DOHH2 (cell line): ENCODE results near the gene ADCK2.
"Not testable (repeated sequence)": the region's sequence is repeated elsewhere in the genome, so short reads cannot be mapped to it uniquely, and the experiment has no call there.

ENCODE experiments used
- H3F3A ChIP-seq: fragments of 200-600 bp; sonication (generic), shearing (Covaris generic); 2 replicates; pipeline ENCODE4 v1.6.0; 2016; ENCODE audit warnings: antibody characterized with exemption, mild to moderate bottlenecking; ENCODE audit not compliant: control insufficient read depth, insufficient read depth
- H3K27ac ChIP-seq: fragments of 200-600 bp; sonication (generic); 2 replicates; pipeline ENCODE4 v1.5.1; 2014; ENCODE audit warnings: low read depth, mild to moderate bottlenecking, low read length, moderate library complexity
- H3K27me3 ChIP-seq: fragments of 200-600 bp; sonication (generic); 2 replicates; pipeline ENCODE4 v1.6.1; 2014; ENCODE audit warnings: mild to moderate bottlenecking, low read length, mixed read lengths; ENCODE audit not compliant: control insufficient read depth
- H3K36me3 ChIP-seq: fragments of 200-600 bp; sonication (generic); 2 replicates; pipeline ENCODE4 v1.6.1; 2014; ENCODE audit warnings: mild to moderate bottlenecking, low read length, moderate library complexity, mixed read lengths; ENCODE audit not compliant: control insufficient read depth
- H3K4me1 ChIP-seq: fragments of 200-600 bp; sonication (generic); 2 replicates; pipeline ENCODE4 v1.6.1; 2014; ENCODE audit warnings: mild to moderate bottlenecking, low read length, mixed read lengths; ENCODE audit not compliant: control insufficient read depth
- H3K4me2 ChIP-seq: fragments of 200-600 bp; sonication (generic); 2 replicates; pipeline ENCODE4 v1.6.0; 2014; ENCODE audit warnings: mild to moderate bottlenecking, low read length, moderate library complexity
- H3K4me3 ChIP-seq: fragments of 200-600 bp; sonication (generic); 2 replicates; pipeline ENCODE4 v1.5.1; 2014; ENCODE audit warnings: mild to moderate bottlenecking, low read length, mixed read lengths
- H3K79me2 ChIP-seq: fragments of 200-600 bp; sonication (generic); 2 replicates; pipeline ENCODE4 v1.6.1; 2014; ENCODE audit warnings: mild to moderate bottlenecking, low read length, mixed read lengths; ENCODE audit not compliant: control insufficient read depth
- H3K9me2 ChIP-seq: fragments of 200-600 bp; sonication (generic); replicated peaks from 2 replicates; pipeline ENCODE4 v1.6.1; 2014; ENCODE audit warnings: mild to moderate bottlenecking, low read length, mixed read lengths; ENCODE audit not compliant: control insufficient read depth
- H3K9me3 ChIP-seq: fragments of 200-600 bp; sonication (generic); 2 replicates; pipeline ENCODE4 v1.6.1; 2014; ENCODE audit warnings: antibody characterized with exemption, low read length, mixed read lengths; ENCODE audit not compliant: control insufficient read depth, insufficient read depth
- H4K20me1 ChIP-seq: fragments of 200-600 bp; sonication (generic); 2 replicates; pipeline ENCODE4 v1.6.0; 2014; ENCODE audit warnings: low read depth, mild to moderate bottlenecking, antibody characterized with exemption, low read length, moderate library complexity; ENCODE audit not compliant: control insufficient read depth, insufficient read depth
- EZH2phosphoT487 ChIP-seq: fragments of 200-600 bp; sonication (generic); IDR thresholded peaks from 2 replicates; pipeline ENCODE4 v1.6.1; 2017; ENCODE audit warnings: borderline replicate concordance, mild to moderate bottlenecking, antibody characterized with exemption, low read length, moderate library complexity, mixed read lengths
- TF ChIP-seq, protein P1 (sequence below): fragments of 200-600 bp; sonication (generic); IDR thresholded peaks from one replicate; pipeline ENCODE4 v1.5.1; 2014; ENCODE audit warnings: antibody characterized with exemption, mild to moderate bottlenecking, low read depth, low read length; ENCODE audit not compliant: poor library complexity, severe bottlenecking

ADCK2 gene

GRCh38 chr7:140689199-140690152, 16.7 kb downstream of the ADCK2 start:
- Histone ChIP-seq H3K79me2 (no peaks in the 10 kb centered on the region), H3K27me3 (no peaks in the 10 kb centered on the region), H4K20me1 (no peaks in the 10 kb centered on the region), H3K9me3 (no peaks in the 10 kb centered on the region), H3K27ac (no peak overlapping the region), H3K4me1 (no peaks in the 10 kb centered on the region), H3K36me3 (peaks cover 66% of the 10 kb centered on the region), H3K9me2 (no peaks in the 10 kb centered on the region), H3F3A (no peaks in the 10 kb centered on the region; the same call in 1 of the 2 replicates), H3K4me3 (no peak overlapping the region), H3K4me2 (no peak overlapping the region)
- no peak for TF ChIP-seq EZH2phosphoT487
- TF ChIP-seq, protein P1, sequence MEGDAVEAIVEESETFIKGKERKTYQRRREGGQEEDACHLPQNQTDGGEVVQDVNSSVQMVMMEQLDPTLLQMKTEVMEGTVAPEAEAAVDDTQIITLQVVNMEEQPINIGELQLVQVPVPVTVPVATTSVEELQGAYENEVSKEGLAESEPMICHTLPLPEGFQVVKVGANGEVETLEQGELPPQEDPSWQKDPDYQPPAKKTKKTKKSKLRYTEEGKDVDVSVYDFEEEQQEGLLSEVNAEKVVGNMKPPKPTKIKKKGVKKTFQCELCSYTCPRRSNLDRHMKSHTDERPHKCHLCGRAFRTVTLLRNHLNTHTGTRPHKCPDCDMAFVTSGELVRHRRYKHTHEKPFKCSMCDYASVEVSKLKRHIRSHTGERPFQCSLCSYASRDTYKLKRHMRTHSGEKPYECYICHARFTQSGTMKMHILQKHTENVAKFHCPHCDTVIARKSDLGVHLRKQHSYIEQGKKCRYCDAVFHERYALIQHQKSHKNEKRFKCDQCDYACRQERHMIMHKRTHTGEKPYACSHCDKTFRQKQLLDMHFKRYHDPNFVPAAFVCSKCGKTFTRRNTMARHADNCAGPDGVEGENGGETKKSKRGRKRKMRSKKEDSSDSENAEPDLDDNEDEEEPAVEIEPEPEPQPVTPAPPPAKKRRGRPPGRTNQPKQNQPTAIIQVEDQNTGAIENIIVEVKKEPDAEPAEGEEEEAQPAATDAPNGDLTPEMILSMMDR: no peak

DNA sequence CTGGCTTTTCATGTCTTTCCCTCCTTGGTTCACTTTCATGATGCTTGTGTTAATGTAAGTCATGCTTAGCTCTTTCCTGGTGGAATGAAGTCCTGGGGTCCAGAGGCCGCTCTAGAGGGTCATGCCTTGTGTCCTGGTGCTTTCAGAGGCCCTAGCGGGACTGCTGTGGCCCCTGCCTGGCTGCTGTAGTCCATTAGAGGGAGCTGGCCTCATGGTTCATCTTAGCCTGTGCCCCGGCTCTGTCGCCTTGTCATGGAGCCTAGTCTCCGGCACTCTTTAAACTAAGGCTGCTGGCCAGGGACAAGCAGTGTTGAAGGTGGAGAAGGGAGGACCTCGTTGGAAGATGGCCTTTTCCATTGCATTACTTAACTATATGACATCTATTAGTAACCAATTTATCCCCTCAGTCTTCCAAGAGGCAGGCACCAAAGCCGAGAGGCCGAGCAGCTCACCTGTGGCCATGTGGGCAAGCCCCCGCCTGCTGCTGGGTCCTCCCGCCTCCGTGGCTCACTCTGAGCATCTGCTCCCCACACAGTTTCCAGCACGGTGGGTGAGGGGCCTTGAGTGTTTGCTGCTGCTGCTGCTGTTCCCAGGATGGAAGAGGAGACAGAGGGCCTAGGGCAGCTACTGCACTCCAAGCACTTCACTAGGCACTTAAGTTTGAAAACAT, 18.8 kb downstream of the ADCK2 start:
- H3F3A ChIP-seq: peaks cover 2% of the 10 kb centered on the region; the same call in 1 of the 2 replicates
- no peak overlapping the region for H3K27ac ChIP-seq
- no peaks in the 10 kb centered on the region for H3K27me3 ChIP-seq
- H3K4me3 ChIP-seq: no peak overlapping the region
- H3K9me3 ChIP-seq: no peaks in the 10 kb centered on the region
- H3K9me2 ChIP-seq: no peaks in the 10 kb centered on the region
- peaks cover 9% of the 10 kb centered on the region for H3K4me1 ChIP-seq
- H3K79me2 ChIP-seq: peaks cover 4% of the 10 kb centered on the region
- H3K4me2 ChIP-seq: no peak overlapping the region
- H3K36me3 ChIP-seq: peaks cover 71% of the 10 kb centered on the region
- TF ChIP-seq EZH2phosphoT487: no peak
- TF ChIP-seq, protein P1: no peak
- no peaks in the 10 kb centered on the region for H4K20me1 ChIP-seq

- peaks cover 27% of the 10 kb centered on the region for H3K79me2 ChIP-seq
- H4K20me1 ChIP-seq, H3K27me3 ChIP-seq, H3K9me2 ChIP-seq, H3K4me2 ChIP-seq, H3K27ac ChIP-seq, H3K9me3 ChIP-seq, H3K4me3 ChIP-seq, H3F3A ChIP-seq: not testable (repeated sequence)
- H3K36me3 ChIP-seq: peaks cover 64% of the 10 kb centered on the region
- peaks cover 21% of the 10 kb centered on the region for H3K4me1 ChIP-seq
These were observed 21.1 kb downstream of the ADCK2 start for GRCh38 chr7:140693849-140694248.

- no peak overlapping the region for H3K4me3 ChIP-seq
- peaks cover 14% of the 10 kb centered on the region for H4K20me1 ChIP-seq
- H3K4me1 ChIP-seq: peaks cover 25% of the 10 kb centered on the region
- H3K27ac ChIP-seq: no peak overlapping the region
- no peak for TF ChIP-seq EZH2phosphoT487
- TF ChIP-seq, protein P1: no peak
- peaks cover 2% of the 10 kb centered on the region; the same call in 1 of the 2 replicates for H3F3A ChIP-seq
- H3K79me2 ChIP-seq: peaks cover 34% of the 10 kb centered on the region
- H3K9me3 ChIP-seq: no peaks in the 10 kb centered on the region
- no peaks in the 10 kb centered on the region for H3K9me2 ChIP-seq
- H3K27me3 ChIP-seq: no peaks in the 10 kb centered on the region
- H3K4me2 ChIP-seq: no peak overlapping the region
- peaks cover 64% of the 10 kb centered on the region for H3K36me3 ChIP-seq
These were observed 21.8 kb downstream of the ADCK2 start for GRCh38 chr7:140694592-140694991.
